H1 (cell line): Measurements from ENCODE around the gene FOXC2. TPM values are rescaled to one million over a fixed set of nuclear protein-coding genes. Genes with fewer than 3 reads are reported as not detected.

Source experiments
- CTCF ChIA-PET: fragments of 300-600 bp; sonication (Branson Sonifier 250); formaldehyde crosslinking; loops from one replicate; lab custom pipeline; 2021; ENCODE audit not compliant: partially characterized antibody; lab: Charles Lee
- POLR2A ChIA-PET: fragments of 300-600 bp; sonication (Branson Sonifier 250); formaldehyde crosslinking; loops from one replicate; lab custom pipeline; 2021; ENCODE audit warnings: inconsistent platforms; ENCODE audit not compliant: partially characterized antibody; lab: Charles Lee
- DNase-seq, 2 experiments: peaks; one replicate each; pipeline versions ENCODE4 v3.0.0 to v3.0.0-alpha.2; 2010 to 2022; ENCODE audit warnings: low spot score in 2 of 2, low read depth in 1 of 2, mixed read lengths in 1 of 2
- FAIRE-seq: peaks from 2 replicates; lab custom pipeline; 2011; peaks lifted over from hg19 to GRCh38; lab: Jason Lieb, UNC
- H2AFZ ChIP-seq: 2 replicates; pipeline ENCODE4 v1.8.1; 2012; ENCODE audit warnings: low read length, inconsistent platforms
- H2AK5ac ChIP-seq: 2 replicates; pipeline ENCODE4 v1.6.1; 2013; ENCODE audit warnings: low read depth, low read length
- H2BK120ac ChIP-seq: replicated peaks from 2 replicates; pipeline ENCODE3; 2013; ENCODE audit warnings: low read depth, low read length, inconsistent platforms
- H2BK12ac ChIP-seq: 2 replicates; pipeline ENCODE4 v1.6.1; 2013; ENCODE audit warnings: low read depth, low read length
- H2BK15ac ChIP-seq: 2 replicates; pipeline ENCODE4 v1.6.1; 2013; ENCODE audit warnings: low read length
- H2BK20ac ChIP-seq: 2 replicates; pipeline ENCODE4 v1.6.1; 2013; ENCODE audit warnings: low read length
- H2BK5ac ChIP-seq: 2 replicates; pipeline ENCODE4 v1.6.1; 2013; ENCODE audit warnings: low read depth, low read length
- H3K14ac ChIP-seq: 2 replicates; pipeline ENCODE4 v1.6.1; 2013; ENCODE audit warnings: inconsistent platforms; ENCODE audit not compliant: insufficient read length
- H3K18ac ChIP-seq: 2 replicates; pipeline ENCODE4 v1.6.1; 2013; ENCODE audit warnings: low read length; ENCODE audit errors: extremely low read depth
- H3K23ac ChIP-seq: 2 replicates; pipeline ENCODE4 v1.6.1; 2013; ENCODE audit warnings: inconsistent platforms; ENCODE audit not compliant: insufficient read length
- H3K23me2 ChIP-seq: 2 replicates; pipeline ENCODE4 v1.6.1; 2013; ENCODE audit warnings: low read depth, low read length
- H3K27ac ChIP-seq: 2 replicates; pipeline ENCODE4 v1.6.1; 2011; ENCODE audit warnings: low read depth, low read length, inconsistent platforms
- H3K27me3 ChIP-seq, 4 experiments: replicated peaks in 1 of 4; 1 replicate in 1 of 4; 2 replicates in 3 of 4; pipeline versions ENCODE4 v1.6.1 to v1.8.1; 2011 to 2013; ENCODE audit warnings: low read length in 3 of 4, mild to moderate bottlenecking in 3 of 4, inconsistent platforms in 2 of 4, mixed read lengths in 2 of 4, moderate library complexity in 1 of 4; ENCODE audit not compliant: control insufficient read depth in 3 of 4, insufficient read depth in 3 of 4; ENCODE audit errors: extremely low read depth in 1 of 4
- H3K36me3 ChIP-seq, 4 experiments: 2 replicates each; pipeline versions ENCODE4 v1.6.1 to v1.8.1; 2011 to 2013; ENCODE audit warnings: mild to moderate bottlenecking in 4 of 4, low read length in 3 of 4, moderate library complexity in 2 of 4, control low read depth in 1 of 4, inconsistent platforms in 1 of 4; ENCODE audit not compliant: insufficient read depth in 4 of 4, control insufficient read depth in 2 of 4
- H3K4ac ChIP-seq: replicated peaks from 2 replicates; pipeline ENCODE3; 2013; ENCODE audit warnings: low read length, low read depth, mixed read lengths, inconsistent platforms; ENCODE audit not compliant: insufficient read length
- H3K4me1 ChIP-seq, 4 experiments: replicated peaks in 1 of 4; 1 replicate in 1 of 4; 2 replicates in 3 of 4; pipeline versions ENCODE4 v1.6.1 to v1.8.1; 2011 to 2013; ENCODE audit warnings: low read length in 3 of 4, inconsistent platforms in 2 of 4, mixed read lengths in 1 of 4; ENCODE audit not compliant: insufficient read depth in 4 of 4, control insufficient read depth in 3 of 4
- H3K4me2 ChIP-seq, 2 experiments: 2 replicates each; pipeline versions ENCODE4 v1.6.1 to v1.8.1; 2011 to 2013; ENCODE audit warnings: low read depth in 2 of 2, low read length in 2 of 2, control low read depth in 1 of 2, inconsistent platforms in 1 of 2, mild to moderate bottlenecking in 1 of 2; ENCODE audit not compliant: insufficient read depth in 1 of 2
- H3K4me3 ChIP-seq, 4 experiments: fragments of 200-600, 300-600 bp in 1 of 4; sonication (generic), shearing (Covaris generic), sonication (Bioruptor Twin) in 1 of 4; 2 replicates each; pipeline versions ENCODE4 v1.5.1 to v1.8.1; 2011 to 2016; ENCODE audit warnings: low read length in 4 of 4, low read depth in 3 of 4, control low read depth in 2 of 4, inconsistent platforms in 2 of 4, mild to moderate bottlenecking in 2 of 4, mixed read lengths in 1 of 4, moderate library complexity in 1 of 4; ENCODE audit not compliant: insufficient read depth in 2 of 4; ENCODE audit errors: extremely low read depth in 1 of 4
- H3K56ac ChIP-seq: replicated peaks from 2 replicates; pipeline ENCODE3; 2013; ENCODE audit warnings: low read depth, mild to moderate bottlenecking, mixed read lengths, low read length, inconsistent platforms; ENCODE audit not compliant: insufficient read length
- H3K79me1 ChIP-seq: 2 replicates; pipeline ENCODE4 v1.6.1; 2013; ENCODE audit warnings: low read depth, low read length, control low read depth
- H3K79me2 ChIP-seq, 2 experiments: 2 replicates each; pipeline versions ENCODE4 v1.6.1 to v1.8.1; 2012 to 2013; ENCODE audit warnings: low read length in 2 of 2, mild to moderate bottlenecking in 2 of 2, inconsistent platforms in 1 of 2; ENCODE audit not compliant: insufficient read depth in 2 of 2, control insufficient read depth in 1 of 2
- H3K9ac ChIP-seq, 4 experiments: replicated peaks in 1 of 4; 1 replicate in 1 of 4; 2 replicates in 3 of 4; pipeline versions ENCODE4 v1.6.1 to v1.8.1; 2011 to 2013; ENCODE audit warnings: low read depth in 3 of 4, low read length in 3 of 4, control low read depth in 2 of 4, mild to moderate bottlenecking in 2 of 4, moderate library complexity in 2 of 4, inconsistent platforms in 1 of 4; ENCODE audit errors: extremely low read depth in 1 of 4
- H3K9me3 ChIP-seq, 2 experiments: 2 replicates each; pipeline versions ENCODE4 v1.6.1 to v1.8.1; 2012 to 2013; ENCODE audit warnings: mild to moderate bottlenecking in 2 of 2, moderate library complexity in 2 of 2, control low read depth in 1 of 2, inconsistent platforms in 1 of 2, low read depth in 1 of 2, low read length in 1 of 2, mixed read lengths in 1 of 2; ENCODE audit not compliant: insufficient read depth in 2 of 2
- H4K20me1 ChIP-seq, 2 experiments: replicated peaks in 1 of 2; 2 replicates each; pipeline versions ENCODE3 to v1.8.1; 2011 to 2013; ENCODE audit warnings: inconsistent platforms in 2 of 2, low read length in 2 of 2, mild to moderate bottlenecking in 1 of 2; ENCODE audit not compliant: insufficient read depth in 2 of 2, control insufficient read depth in 1 of 2
- H4K5ac ChIP-seq: 2 replicates; pipeline ENCODE4 v1.6.1; 2013; ENCODE audit warnings: low read length, low read depth, mixed read lengths, inconsistent platforms; ENCODE audit not compliant: insufficient read length
- H4K8ac ChIP-seq: 2 replicates; pipeline ENCODE4 v1.8.0; 2013; ENCODE audit warnings: mild to moderate bottlenecking, moderate library complexity, low read length, inconsistent platforms; ENCODE audit not compliant: insufficient read depth; ENCODE audit errors: extremely low read depth
- H4K91ac ChIP-seq: replicated peaks from 2 replicates; pipeline ENCODE3; 2013; ENCODE audit warnings: low read length, mixed read lengths, inconsistent platforms; ENCODE audit not compliant: insufficient read length
- CBX5 ChIP-seq: fragments of 300-800, 300-1000 bp; sonication (generic); IDR thresholded peaks from 2 replicates; pipeline ENCODE4 v1.7.1; 2016; ENCODE audit warnings: antibody characterized with exemption, low read length, low read depth
- CHD2 ChIP-seq: IDR thresholded peaks from 2 replicates; pipeline ENCODE4 v1.6.1; 2012; ENCODE audit warnings: low read length, improper control_type of control experiment
- CREB1 ChIP-seq: IDR thresholded peaks from 2 replicates; pipeline ENCODE4 v1.6.1; 2012; ENCODE audit warnings: inconsistent platforms
- CTBP2 ChIP-seq: IDR thresholded peaks from 2 replicates; pipeline ENCODE4 v1.7.0; 2011; ENCODE audit warnings: borderline replicate concordance, mild to moderate bottlenecking, moderate library complexity, mixed read lengths, low read length; ENCODE audit not compliant: insufficient read depth, insufficient read length
- FOSL1 ChIP-seq: IDR thresholded peaks from 2 replicates; pipeline ENCODE4 v1.6.1; 2011; ENCODE audit warnings: mild to moderate bottlenecking, low read depth, low read length, moderate library complexity; ENCODE audit not compliant: insufficient read depth
- JUND ChIP-seq: IDR thresholded peaks from 2 replicates; pipeline ENCODE4 v1.6.1; 2011; ENCODE audit warnings: mild to moderate bottlenecking, improper control_type of control experiment, low read length
- MAX ChIP-seq: IDR thresholded peaks from 2 replicates; pipeline ENCODE4 v1.6.1; 2012; ENCODE audit warnings: inconsistent platforms
- RAD21 ChIP-seq, 2 experiments: IDR thresholded peaks in 1 of 2; conservative IDR thresholded peaks in 1 of 2; 2 replicates each; pipeline ENCODE4 v1.6.1; 2011; ENCODE audit warnings: low read depth in 2 of 2, low read length in 2 of 2, improper control_type of control experiment in 1 of 2, inconsistent platforms in 1 of 2, mild to moderate bottlenecking in 1 of 2, moderate library complexity in 1 of 2
- SP4 ChIP-seq: IDR thresholded peaks from 2 replicates; pipeline ENCODE4 v1.6.1; 2012; ENCODE audit warnings: low read length, inconsistent platforms
- TAF7 ChIP-seq: optimal IDR thresholded peaks from 2 replicates; pipeline ENCODE3; 2011; ENCODE audit warnings: low read depth, mild to moderate bottlenecking, inconsistent platforms, low read length, moderate library complexity, borderline replicate concordance
- TEAD4 ChIP-seq: IDR thresholded peaks from 2 replicates; pipeline ENCODE4 v1.6.1; 2012; ENCODE audit warnings: low read depth, low read length, inconsistent platforms, mixed read lengths
- WGBS, 2 experiments: shearing (Covaris generic) in 1 of 2; methylation state at CpG; one replicate each; pipeline versions ENCODE4 v1.1.6 to v1.1.7; 2013 to 2015; ENCODE audit warnings: low lambda C conversion rate in 2 of 2, mixed read lengths in 2 of 2, inconsistent platforms in 1 of 2, low coverage in 1 of 2, missing lambda C conversion rate in 1 of 2; ENCODE audit not compliant: insufficient replicate concordance in 2 of 2, insufficient coverage in 1 of 2, insufficient read length in 1 of 2; ENCODE audit errors: extremely low coverage in 1 of 2, missing lambda C conversion rate in 1 of 2; 5-methylcytosine and 5-hydroxymethylcytosine counted together
- polyA plus RNA-seq, 7 experiments: library from polyadenylated mRNA; depleted of rRNA in 3 of 7; stranded (reverse) in 5 of 7; unstranded in 2 of 7; fragments of >200 nt in 5 of 7; fragments of 200-250 nt in 2 of 7; gene quantifications; 1 replicate in 5 of 7; 2 replicates in 1 of 7; 4 replicates in 1 of 7; pipeline versions ENCODE4 v1.2.1 to v1.2.3, GENCODE V29; 2011 to 2013; ENCODE audit warnings: missing spikeins in 2 of 7, mixed read lengths in 2 of 7
- total RNA-seq: library from RNA; stranded (reverse); fragmentation: NEBNext Ultra II Directional; extraction: Animal tissue kit (Norgen Biotek cat#: 25700); gene quantifications from 2 replicates; pipeline ENCODE4 v1.2.1, GENCODE V29; 2021

The FOXC2 gene
- total and polyA plus RNA-seq, 2 of the 8 experiments (the other 6 are each of a cell fraction or from before 2014, with no cell fraction given) = 0.09 TPM; not detected in 1

- no peak overlapping the region for H2AK5ac ChIP-seq
- no peak overlapping the region for H2BK120ac ChIP-seq
- H4K20me1 ChIP-seq = no peaks in the 10 kb centered on the region
- H3K4me3 ChIP-seq = no peak overlapping the region
- H2BK12ac ChIP-seq = no peak overlapping the region
- H2BK20ac ChIP-seq = no peak overlapping the region
- no peak overlapping the region for H3K9ac ChIP-seq
- H3K79me1 ChIP-seq = no peaks in the 10 kb centered on the region
- H3K9me3 ChIP-seq = no peaks in the 10 kb centered on the region
- no peak for TF ChIP-seq MAX
- no peak for TF ChIP-seq TAF7
- no peak for TF ChIP-seq CREB1
- no peak for TF ChIP-seq TEAD4
- TF ChIP-seq CTBP2 = no peak
- no peak for TF ChIP-seq CHD2
- TF ChIP-seq JUND = no peak
- TF ChIP-seq FOSL1 = no peak
- TF ChIP-seq CBX5 = no peak
- no peak for TF ChIP-seq SP4
- no peak for TF ChIP-seq RAD21 (IDR thresholded peaks at IDR 0.05 in 1 of 2, conservative IDR thresholded peaks at IDR 0.05 in 1 of 2; ENCODE audit: low read depth in 2 of 2, low read length in 2 of 2)
- no peaks in the 10 kb centered on the region for H3K79me2 ChIP-seq
- no peaks in the 10 kb centered on the region for H3K36me3 ChIP-seq
- H4K8ac ChIP-seq = no peak overlapping the region
- H3K4me1 ChIP-seq = no peaks in the 10 kb centered on the region
- DNase-seq = no peak
- no peak overlapping the region for H3K4ac ChIP-seq
- ChIA-PET CTCF (interaction anchor here (0.9 to 1.0 kb wide), 2 partner anchors 37 to 235 kb away, joined by 3 read pairs; no protein-coding TSS in a partner anchor), POLR2A (interaction anchor here (1.2 kb wide), 1 partner anchor 14 kb away, joined by 3 read pairs; no protein-coding TSS in a partner anchor)
- H4K91ac ChIP-seq = no peak overlapping the region
- H3K14ac ChIP-seq = no peak overlapping the region
- 88% methylated on average over 2 of the region's 2 CpGs; no CpG with 5 or more reads in 1 of the 2 experiments for WGBS, 2 experiments
- H3K56ac ChIP-seq = no peak overlapping the region
- no peak overlapping the region for H3K4me2 ChIP-seq
- H3K23me2 ChIP-seq = no peaks in the 10 kb centered on the region
- H3K23ac ChIP-seq = no peak overlapping the region
- H3K18ac ChIP-seq = no peak overlapping the region
- H3K27me3 ChIP-seq = peaks cover 0 to 1% (median 0%) of the 10 kb centered on the region in 4 experiments; a peak in 1 of 7 replicates
- FAIRE-seq = no peak
- no peak overlapping the region for H4K5ac ChIP-seq
- H3K27ac ChIP-seq = no peak overlapping the region
- H2AFZ ChIP-seq = no peak overlapping the region
- no peak overlapping the region for H2BK5ac ChIP-seq
- no peak overlapping the region for H2BK15ac ChIP-seq
These were observed 34.7 kb downstream of the FOXC2 start for GRCh38 chr16:86601356-86601755.
